ENCODE data around the gene SEC31A. TPM values are rescaled to one million over a fixed set of nuclear protein-coding genes. Genes with fewer than 3 reads are reported as not detected.

SEC31A gene
- total and polyA plus RNA-seq, 2 of the 4 experiments (the other 2 are of a cell fraction), result 278 to 366 TPM

DNA sequence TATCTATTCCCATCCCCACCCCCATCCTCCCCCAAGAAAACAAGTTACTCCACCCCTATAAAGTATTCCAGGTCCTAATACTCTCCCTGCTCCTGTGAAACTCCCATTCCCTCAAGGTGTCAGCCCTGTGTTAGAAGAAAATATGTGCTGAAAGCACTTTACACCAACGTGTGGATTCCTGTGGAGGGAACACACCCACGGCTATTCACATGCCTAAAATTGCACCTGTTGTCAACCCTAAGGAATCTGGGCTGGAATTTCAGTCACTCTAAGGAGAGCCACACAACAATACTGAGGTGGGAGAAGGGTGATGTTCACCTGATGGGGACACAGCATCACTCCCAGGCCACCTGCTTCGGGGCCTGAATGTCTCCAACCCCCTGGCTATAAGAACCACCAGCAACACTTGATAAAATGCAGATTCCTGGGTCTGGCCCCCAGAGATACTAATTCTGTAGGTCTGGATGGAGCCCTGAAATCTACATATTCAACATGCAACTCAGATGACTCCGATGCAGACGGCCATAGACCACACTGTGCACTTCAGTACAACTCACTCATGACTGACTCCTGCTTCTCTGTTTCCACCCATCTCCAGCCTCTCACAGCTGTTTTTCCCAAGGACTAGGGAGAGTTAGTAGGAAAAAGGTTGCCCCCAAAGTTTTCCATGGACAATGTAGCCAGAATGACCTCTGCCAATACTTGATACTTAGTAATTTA lies 108.2 kb downstream of the SEC31A start (continued):
- TF ChIP-seq, protein P1, sequence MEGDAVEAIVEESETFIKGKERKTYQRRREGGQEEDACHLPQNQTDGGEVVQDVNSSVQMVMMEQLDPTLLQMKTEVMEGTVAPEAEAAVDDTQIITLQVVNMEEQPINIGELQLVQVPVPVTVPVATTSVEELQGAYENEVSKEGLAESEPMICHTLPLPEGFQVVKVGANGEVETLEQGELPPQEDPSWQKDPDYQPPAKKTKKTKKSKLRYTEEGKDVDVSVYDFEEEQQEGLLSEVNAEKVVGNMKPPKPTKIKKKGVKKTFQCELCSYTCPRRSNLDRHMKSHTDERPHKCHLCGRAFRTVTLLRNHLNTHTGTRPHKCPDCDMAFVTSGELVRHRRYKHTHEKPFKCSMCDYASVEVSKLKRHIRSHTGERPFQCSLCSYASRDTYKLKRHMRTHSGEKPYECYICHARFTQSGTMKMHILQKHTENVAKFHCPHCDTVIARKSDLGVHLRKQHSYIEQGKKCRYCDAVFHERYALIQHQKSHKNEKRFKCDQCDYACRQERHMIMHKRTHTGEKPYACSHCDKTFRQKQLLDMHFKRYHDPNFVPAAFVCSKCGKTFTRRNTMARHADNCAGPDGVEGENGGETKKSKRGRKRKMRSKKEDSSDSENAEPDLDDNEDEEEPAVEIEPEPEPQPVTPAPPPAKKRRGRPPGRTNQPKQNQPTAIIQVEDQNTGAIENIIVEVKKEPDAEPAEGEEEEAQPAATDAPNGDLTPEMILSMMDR (conservative IDR thresholded peaks at IDR 0.05; ENCODE audit: low read depth, low read length), result no peak
- TF ChIP-seq RFX5 (IDR thresholded peaks at IDR 0.05; ENCODE audit: low read depth, low read length), result no peak
- no peak for TF ChIP-seq RCOR1 (IDR thresholded peaks at IDR 0.05; ENCODE audit: insufficient replicate concordance, low read length)

Data from IMR-90 (cell line).